Activated CD8-positive, alpha-beta memory T cell treated with anti-CD3 and anti-CD28 coated beads, Interleukin-2, amount 50 U/mL, for 4 hours (primary cell): ENCODE results near the gene ATF6.
"Not testable (repeated sequence)": the region's sequence is repeated elsewhere in the genome, so short reads cannot be mapped to it uniquely, and the experiment has no call there.

Source experiments
- DNase-seq: peaks from one replicate; pipeline ENCODE4 v3.0.0-alpha.2; 2020

ATF6 gene

DNA sequence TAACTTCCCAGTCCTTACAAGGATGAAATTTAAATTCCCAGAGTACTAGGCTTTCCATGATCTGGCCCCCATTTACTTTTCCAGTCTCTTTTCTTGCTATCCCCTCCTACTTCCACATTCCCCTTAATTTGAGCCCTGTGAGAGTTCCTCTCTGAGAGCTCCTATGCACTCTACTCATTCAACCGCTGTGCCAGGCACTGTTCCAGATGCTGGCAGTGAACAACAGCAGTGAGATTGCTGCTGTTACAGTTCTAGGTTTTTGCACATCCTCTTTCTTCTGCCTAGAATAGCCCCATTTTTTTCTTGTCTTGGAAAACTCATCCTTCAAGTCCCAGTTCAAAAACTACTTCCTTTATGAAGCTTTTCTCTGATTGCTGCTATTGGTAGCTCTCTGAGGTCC is 18.8 kb downstream of the ATF6 start:
- no peak for DNase-seq

DNA sequence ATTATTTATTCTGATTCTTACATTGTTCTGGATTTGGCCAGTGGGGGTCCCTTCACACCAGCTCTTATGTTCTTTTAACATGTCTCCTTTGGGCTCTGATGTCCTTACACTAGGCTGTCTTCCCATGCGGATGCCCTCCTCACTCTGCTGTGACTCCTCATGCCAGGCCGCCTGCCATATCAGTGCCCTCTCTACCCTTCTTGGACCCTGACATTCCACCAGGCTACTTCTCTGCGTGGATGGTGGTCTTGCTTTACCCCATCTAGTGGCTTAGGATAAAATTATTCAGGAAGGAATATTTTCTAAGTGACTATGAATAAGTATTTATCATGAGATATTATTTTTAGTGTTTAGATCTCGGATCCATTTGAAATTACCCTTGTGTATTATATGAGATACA is 21.2 kb downstream of the ATF6 start:
- DNase-seq: no peak

- DNase-seq: no peak
Observed at GRCh38 chr1:161790587-161791317, 24.6 kb downstream of the ATF6 start.

DNA sequence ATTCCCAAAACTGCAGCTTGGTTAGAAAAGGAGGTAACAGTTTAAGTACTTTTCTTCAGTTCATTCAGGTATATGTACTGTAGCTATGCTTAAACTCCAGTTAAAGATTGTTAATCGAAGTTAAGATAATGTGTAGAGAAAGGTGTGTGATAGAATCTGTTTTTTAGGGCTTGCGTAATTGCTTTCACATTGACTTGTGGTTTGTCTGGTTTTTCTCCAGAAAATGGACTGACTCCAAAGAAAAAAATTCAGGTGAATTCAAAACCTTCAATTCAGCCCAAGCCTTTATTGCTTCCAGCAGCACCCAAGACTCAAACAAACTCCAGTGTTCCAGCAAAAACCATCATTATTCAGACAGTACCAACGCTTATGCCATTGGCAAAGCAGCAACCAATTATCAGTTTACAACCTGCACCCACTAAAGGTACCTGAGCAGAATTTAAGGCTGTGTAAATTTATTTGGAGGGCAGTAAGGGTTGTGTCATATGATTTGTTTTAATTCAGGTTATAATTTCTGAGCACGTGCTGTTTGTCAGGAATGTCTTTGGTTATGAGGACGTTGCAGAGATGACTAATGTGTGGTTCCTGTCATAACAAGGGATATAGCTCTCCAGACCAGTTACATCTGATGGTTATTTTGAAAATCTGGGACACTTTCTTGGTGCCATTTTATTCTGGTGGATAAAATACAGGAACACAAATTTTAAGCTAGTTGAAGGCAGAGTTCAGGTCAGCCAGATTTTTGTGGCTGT is 26.0 kb downstream of the ATF6 start:
- DNase-seq: no peak

DNA sequence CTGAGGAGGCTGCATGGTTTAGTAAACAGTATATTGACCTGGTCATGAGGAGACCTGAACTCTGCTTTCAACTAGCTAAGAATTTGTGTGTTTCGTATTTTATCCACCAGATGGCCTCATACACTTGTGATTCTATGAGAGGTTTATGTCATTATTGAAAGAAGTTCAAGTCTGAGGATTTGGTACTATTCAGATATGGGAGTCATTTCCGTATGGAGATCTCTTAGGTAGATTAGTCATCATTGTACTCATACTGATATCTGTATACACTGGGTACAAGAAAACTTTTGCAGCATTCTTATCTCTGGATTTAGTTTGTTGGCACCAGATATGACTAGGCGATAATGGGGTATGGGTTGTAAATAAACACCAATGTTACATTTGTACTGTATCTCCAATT is 26.6 kb downstream of the ATF6 start:
- DNase-seq: no peak

DNA sequence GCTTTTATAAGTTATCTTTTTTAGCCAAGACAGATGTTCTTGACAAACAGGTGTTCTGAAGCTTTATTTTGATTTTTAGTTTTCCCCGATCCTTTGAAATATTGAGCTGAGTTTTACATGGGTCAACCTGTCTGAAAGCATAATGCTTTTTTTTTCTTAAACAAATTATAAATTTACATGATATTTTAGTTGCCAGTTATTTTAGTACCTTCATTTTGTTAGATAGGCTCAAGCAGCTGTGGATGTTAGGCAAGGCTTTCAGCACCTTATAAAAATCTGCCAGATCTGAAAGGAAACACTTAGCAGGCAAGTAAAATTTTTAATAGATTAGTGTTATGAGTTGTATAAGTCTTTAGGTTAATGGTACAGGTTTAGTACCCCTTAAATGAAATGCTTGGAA is 33.7 kb downstream of the ATF6 start:
- no peak for DNase-seq

DNA sequence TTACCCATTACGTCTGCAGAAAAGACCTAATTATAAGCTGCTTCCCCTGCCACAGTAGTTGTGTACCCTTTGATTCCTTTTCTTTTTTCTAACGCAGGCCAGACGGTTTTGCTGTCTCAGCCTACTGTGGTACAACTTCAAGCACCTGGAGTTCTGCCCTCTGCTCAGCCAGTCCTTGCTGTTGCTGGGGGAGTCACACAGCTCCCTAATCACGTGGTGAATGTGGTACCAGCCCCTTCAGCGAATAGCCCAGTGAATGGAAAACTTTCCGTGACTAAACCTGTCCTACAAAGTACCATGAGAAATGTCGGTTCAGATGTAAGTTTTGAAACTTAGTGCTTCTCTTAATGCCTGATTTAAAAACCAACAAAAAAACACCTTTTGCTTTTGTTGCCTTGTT is 35.8 kb downstream of the ATF6 start:
- no peak for DNase-seq

GRCh38 chr1:161803181-161803580 is 37.1 kb downstream of the ATF6 start:
- no peak for DNase-seq

DNA sequence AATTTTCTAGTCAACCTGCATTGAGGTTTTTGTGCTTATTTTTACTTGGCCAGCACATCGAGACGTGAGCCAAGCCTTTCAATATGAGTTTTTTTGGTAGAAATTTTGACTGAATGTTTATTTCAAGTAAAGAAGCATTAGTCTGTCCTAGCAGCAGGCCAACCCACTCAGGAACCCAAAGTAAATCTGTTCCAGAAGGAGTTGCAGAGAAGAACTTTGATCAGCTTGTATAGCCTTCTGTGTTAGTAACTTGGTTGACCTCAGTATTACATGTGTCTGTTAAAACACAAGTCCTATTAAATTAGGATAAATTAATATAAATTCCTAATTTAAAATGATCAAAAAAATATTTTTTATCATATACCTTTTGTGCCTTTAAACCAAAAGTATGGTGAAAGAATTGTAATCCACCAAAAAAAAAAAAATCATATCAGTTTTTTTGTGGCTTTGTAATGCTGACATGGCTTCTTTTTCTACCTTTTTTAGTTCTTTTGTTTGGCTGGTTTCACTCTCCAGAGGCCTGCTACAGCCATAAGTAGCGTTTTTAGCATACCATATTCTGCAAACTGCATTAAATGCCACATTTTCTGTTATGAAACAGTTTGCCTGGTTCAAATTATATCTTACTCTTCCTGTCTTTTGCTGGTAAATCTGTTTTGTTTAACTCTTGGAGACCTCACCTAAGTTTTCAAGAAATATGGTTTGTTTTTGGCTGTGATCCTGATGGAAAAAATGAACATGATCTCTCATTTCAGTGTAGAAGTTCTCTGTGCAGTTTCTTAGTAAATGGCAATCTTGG is 39.5 kb downstream of the ATF6 start:
- DNase-seq: no peak

DNA sequence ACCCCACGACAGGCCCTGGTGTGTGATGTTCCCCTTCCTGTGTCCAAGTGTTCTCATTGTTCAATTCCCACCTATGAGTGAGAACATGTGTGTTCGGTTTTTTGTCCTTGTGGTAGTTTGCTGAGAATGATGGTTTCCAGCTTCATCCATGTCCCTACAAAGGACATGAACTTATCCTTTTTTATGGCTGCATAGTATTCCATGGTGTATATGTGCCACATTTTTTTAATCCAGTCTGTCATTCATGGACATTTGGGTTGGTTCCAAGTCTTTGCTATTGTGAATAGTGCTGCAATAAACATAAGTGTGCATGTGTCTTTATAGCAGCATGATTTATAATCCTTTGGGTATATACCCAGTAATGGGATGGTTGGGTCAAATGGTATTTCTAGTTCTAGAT is 43.1 kb downstream of the ATF6 start:
- not testable (repeated sequence) for DNase-seq

- DNase-seq: not testable (repeated sequence)
Observed at GRCh38 chr1:161809656-161810055, 43.5 kb downstream of the ATF6 start.

- no peak for DNase-seq
Observed at GRCh38 chr1:161810780-161811179, 44.7 kb downstream of the ATF6 start.

- no peak for DNase-seq
Observed at GRCh38 chr1:161816201-161816600, 50.1 kb downstream of the ATF6 start.

DNA sequence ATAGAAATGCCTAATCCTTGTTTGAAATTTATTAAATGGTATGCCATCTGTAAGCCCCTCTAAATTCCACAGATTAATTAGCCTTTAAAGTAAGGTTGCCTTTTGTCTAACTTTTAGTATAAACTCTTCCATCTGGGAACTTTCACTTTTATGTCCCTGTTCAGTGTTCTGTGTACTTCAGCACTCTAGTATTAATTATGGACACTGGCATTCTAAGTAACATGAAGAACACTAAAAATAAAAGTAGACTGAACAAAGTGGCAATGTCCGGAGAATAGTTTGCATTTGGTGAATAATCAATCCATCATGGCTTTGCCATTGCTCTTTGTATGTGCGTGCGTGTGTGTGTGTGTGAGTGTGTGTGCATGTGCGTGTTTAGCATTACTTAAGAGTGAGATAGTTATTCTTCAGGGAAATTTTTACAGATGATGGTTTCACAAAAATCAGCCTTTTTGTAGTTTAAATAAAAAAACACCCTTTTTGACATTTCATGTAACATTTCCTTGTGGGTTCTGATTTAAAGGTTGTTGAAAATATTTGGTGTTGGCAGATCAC is 51.1 kb downstream of the ATF6 start:
- no peak for DNase-seq

DNA sequence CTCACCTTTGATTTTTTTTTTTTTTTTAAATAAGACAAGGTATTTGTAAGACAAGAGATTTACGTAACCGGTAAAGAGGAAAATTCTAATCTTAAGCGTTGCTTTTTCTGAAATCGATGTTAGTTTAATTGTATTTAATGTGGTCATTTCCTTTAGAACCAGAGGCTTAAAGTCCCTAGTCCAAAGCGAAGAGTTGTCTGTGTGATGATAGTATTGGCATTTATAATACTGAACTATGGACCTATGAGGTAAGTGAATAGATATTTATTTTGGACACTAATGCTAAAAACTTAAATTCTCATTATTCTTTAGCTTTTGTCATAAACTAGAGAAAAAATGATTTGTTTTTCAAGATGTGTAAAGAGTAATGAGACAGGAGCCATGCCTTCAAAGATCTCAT is 54.8 kb downstream of the ATF6 start:
- DNase-seq: no peak

- DNase-seq: no peak
Observed at GRCh38 chr1:161824618-161825017, 58.5 kb downstream of the ATF6 start.

DNA sequence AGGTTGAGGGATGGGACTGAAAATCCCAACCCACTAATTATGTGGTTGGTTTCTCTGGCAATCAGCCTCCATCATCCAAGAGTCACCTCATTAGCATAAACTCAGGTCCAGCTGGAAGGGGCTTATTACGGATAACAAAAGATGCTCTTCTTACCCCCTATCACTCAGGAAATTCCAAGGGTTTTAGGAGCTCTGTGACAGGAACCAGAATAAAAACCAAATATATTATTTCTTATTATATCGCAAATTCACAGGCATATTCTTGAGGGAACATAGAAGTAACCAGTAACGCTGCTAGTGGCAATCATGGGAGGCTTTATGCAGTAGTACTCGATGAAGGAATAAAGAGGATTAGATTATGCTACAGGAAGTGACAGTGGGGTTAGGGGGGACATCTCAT is 59.7 kb downstream of the ATF6 start:
- DNase-seq: no peak

- DNase-seq: no peak
Observed at GRCh38 chr1:161826478-161826877, 60.4 kb downstream of the ATF6 start.

DNA sequence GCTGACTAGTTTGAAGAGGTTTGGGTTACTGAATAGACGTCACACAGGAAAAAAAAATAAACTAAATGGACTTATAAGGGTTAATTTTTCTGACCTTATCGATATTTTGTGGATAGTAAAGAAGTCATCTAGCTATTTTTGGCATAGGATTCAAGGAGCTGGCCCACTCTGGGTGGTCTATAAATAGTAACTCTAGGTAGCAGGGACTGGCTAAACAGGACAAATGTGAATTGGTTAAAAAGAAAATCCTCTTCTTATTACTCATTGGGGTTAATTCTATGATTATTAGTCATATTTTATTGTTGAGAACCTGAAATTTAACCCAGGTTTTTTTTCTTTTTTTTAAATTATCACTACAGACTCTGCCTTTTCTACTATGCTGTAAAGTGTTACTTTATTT is 61.7 kb downstream of the ATF6 start:
- no peak for DNase-seq

GRCh38 chr1:161832299-161832907 is 66.3 kb downstream of the ATF6 start:
- not testable (repeated sequence) for DNase-seq

GRCh38 chr1:161834967-161835550 is 68.9 kb downstream of the ATF6 start:
- no peak for DNase-seq

DNA sequence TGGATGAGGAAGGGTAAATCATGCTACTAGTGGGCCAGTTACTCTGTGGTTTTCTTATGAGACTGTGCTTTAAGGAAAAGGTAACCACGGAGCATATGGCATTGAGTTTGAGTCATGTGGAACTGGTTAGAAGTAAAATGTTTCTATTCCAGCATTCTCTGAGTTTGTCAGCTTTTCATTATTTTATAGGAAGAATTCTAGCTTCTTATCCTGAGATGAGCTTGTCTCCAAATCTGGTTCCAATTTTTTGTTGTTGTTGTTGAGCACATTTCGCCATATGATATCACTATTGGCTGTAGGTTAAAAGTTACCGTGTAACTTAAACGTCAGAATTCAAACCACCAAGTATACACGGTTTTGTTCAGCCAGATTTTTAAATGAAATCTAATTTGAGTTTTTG is 69.9 kb downstream of the ATF6 start:
- DNase-seq: no peak

- no peak for DNase-seq
Observed at GRCh38 chr1:161838362-161838761, 72.2 kb downstream of the ATF6 start.
